HEK293T (cell line): ENCODE results near the gene CALML3.

Experiments
- FOXK2 ChIP-seq: fragments of 450-650 bp; IDR thresholded peaks from 2 replicates; pipeline ENCODE4 v1.6.1; 2016; ENCODE audit warnings: mild to moderate bottlenecking
- SUZ12 ChIP-seq: fragments of 450-650 bp; IDR thresholded peaks from 2 replicates; pipeline ENCODE4 v1.6.1; 2016; ENCODE audit warnings: mild to moderate bottlenecking

DNA sequence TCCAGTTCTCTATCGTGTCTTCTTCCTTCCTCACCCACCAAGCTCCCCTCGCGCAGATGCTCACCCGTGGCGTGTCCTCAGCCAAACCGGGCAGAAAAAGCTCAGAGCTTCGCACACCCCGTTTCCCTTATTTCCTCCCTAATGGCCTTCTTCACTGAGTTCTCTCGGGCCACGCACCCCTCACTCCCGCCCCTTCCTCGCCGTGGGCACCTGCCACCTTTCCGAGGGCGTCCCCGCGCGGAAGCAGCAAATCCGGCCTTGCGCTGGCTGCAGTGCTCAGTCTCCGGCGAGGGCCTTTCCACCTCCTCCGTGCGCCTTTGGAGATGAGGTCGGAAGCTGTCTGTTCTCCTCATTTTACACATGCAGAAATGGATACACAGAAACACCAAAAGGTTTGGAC, 12.4 kb upstream of the CALML3 start:
- TF ChIP-seq SUZ12 = no peak
- TF ChIP-seq FOXK2 = no peak
